Activated T-cell treated with anti-CD3 and anti-CD28 coated beads, Interleukin-2, amount 50 U/mL, for 72 hours (primary cell): ENCODE data around the gene RPTOR. TPM values are rescaled to one million over a fixed set of nuclear protein-coding genes. Genes with fewer than 3 reads are reported as not detected.

Experiments used
- ATAC-seq, 2 donors: fragments of 150-1000 bp; cut with Tn5 transposase; replicated peaks in 1 of 2; 2 replicates each; pipeline ENCODE4 v1.10.0; 2021; ENCODE audit warnings: moderate library complexity in 2 of 2, mild to moderate bottlenecking in 1 of 2
- DNase-seq, 2 donors: peaks; one replicate each; pipeline ENCODE4 v3.0.0; 2021 to 2022; ENCODE audit warnings: mixed read lengths in 1 of 2
- H3K27ac Mint-ChIP-seq: one replicate; pipeline ENCODE4 v1.8.0; 2022; ENCODE audit warnings: mild to moderate bottlenecking, moderate library complexity, mixed read lengths
- H3K27me3 Mint-ChIP-seq: one replicate; pipeline ENCODE4 v1.8.0; 2022; ENCODE audit warnings: low read depth, mixed read lengths
- H3K36me3 Mint-ChIP-seq, 2 donors: one replicate each; pipeline ENCODE4 v1.8.0; 2022; ENCODE audit warnings: mixed read lengths in 2 of 2, mild to moderate bottlenecking in 1 of 2; ENCODE audit not compliant: insufficient read depth in 2 of 2
- H3K4me1 Mint-ChIP-seq: one replicate; pipeline ENCODE4 v1.8.0; 2022; ENCODE audit warnings: low read depth, mixed read lengths
- H3K4me3 Mint-ChIP-seq, 2 donors: one replicate each; pipeline ENCODE4 v1.8.0; 2022; ENCODE audit warnings: mild to moderate bottlenecking in 2 of 2, mixed read lengths in 2 of 2, moderate library complexity in 2 of 2
- H3K9me3 Mint-ChIP-seq, 2 donors: one replicate each; pipeline ENCODE4 v1.8.0; 2022; ENCODE audit warnings: mixed read lengths in 2 of 2
- total RNA-seq, 2 donors: library from RNA; stranded (reverse); gene quantifications; one replicate each; pipeline ENCODE4 v1.2.3, GENCODE V29; 2022

Gene RPTOR
- total RNA-seq, 2 donors from 2014 or later = 50.8 to 62.0 TPM

DNA sequence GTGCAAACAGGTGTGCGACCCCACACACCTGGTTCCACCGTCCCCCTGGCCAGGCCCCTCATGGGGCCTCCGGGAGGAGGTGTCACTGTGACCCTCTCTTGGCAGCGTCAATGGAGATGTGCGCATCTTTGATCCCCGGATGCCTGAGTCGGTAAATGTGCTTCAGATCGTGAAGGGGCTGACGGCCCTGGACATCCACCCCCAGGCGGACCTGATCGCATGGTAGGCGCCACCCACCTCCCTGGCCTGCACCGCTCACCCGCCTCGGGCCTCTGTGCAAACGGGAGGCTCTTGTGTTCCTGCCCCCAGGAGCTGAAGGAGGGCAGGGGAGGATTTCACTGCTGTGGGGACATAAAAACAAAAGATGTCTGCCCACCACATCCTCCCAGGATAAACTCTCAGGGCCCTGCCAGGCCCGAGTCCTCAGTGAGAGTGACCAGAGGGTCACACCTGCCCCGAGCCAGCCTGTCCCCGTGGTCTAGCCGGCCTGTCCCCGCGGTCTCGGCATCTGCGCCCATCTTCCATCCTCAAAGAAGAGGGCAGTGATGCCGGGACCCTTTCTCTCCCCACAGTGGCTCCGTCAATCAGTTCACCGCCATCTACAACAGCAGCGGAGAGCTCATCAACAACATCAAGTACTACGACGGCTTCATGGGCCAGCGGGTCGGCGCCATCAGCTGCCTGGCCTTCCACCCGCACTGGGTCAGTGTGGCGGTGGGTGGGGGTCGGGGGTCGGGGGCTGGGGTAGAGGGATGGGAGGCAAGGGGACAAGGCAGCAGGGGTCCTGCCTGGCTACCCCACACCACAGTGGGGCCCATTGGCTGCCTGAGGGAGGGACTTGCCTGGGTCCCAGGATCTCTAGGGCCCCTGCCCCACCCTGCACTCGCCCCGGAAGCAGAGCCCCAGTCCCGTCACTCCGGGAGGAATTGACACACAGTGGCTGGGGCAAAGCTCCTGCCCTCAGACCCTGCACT lies 418.0 kb downstream of the RPTOR start:
- no peak for ATAC-seq
- H3K27me3 Mint-ChIP-seq = no peaks in the 10 kb centered on the region
- H3K4me1 Mint-ChIP-seq = no peaks in the 10 kb centered on the region
- H3K27ac Mint-ChIP-seq = no peak overlapping the region
- DNase-seq = no peak
- no peak overlapping the region for H3K4me3 Mint-ChIP-seq
- no peaks in the 10 kb centered on the region for H3K9me3 Mint-ChIP-seq
- peaks cover 3 to 4% of the 10 kb centered on the region in 2 donors for H3K36me3 Mint-ChIP-seq

DNA sequence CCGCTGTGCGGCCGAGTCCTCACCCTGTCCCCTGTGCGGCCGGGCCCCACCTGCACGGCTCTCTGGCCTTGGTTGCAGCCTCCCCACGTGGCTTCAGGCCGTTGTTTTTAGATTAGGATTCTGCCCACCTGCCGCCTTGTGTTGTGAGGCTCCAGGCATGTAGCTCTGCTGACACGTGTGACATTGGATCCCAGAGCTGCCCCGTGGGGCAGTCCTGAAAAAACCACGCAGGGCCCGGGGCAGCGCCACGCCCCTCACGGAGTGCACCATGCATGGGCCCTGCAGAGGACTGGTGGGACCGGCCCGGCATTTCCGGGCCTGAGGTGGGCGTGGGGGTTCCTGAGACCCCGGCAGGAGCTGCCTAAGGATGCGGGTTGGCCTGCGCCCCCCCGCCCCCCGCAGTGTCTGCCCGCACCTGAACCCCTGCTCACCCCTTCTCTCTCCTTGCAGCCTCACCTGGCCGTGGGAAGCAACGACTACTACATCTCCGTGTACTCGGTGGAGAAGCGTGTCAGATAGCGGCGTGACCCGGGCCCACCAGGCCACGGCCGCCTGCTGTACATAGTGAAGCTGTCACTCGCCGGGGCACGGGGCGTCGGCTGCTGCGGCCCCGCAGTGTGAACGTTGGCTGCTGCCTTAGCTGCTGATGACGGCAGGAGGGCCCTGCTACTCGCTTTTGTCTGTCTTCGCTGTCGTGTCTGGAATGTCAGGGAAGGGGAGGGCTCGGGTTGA lies 419.3 kb downstream of the RPTOR start:
- Mint-ChIP-seq H3K27me3 (no peaks in the 10 kb centered on the region), H3K4me3 (no peak overlapping the region), H3K4me1 (no peaks in the 10 kb centered on the region), H3K36me3 (peaks cover 3 to 4% of the 10 kb centered on the region in 2 donors), H3K9me3 (no peaks in the 10 kb centered on the region), H3K27ac (no peak overlapping the region)
- ATAC-seq = no peak
- no peak for DNase-seq

GRCh38 chr17:80964544-80964856 lies 419.9 kb downstream of the RPTOR start:
- Mint-ChIP-seq H3K27ac (no peak overlapping the region), H3K4me1 (no peaks in the 10 kb centered on the region), H3K9me3 (no peaks in the 10 kb centered on the region), H3K4me3 (no peak overlapping the region), H3K36me3 (peaks cover 3 to 4% of the 10 kb centered on the region in 2 donors), H3K27me3 (no peaks in the 10 kb centered on the region)
- DNase-seq (no peak), ATAC-seq (no peak)

- Mint-ChIP-seq H3K4me1 (no peaks in the 10 kb centered on the region), H3K36me3 (peaks cover 3 to 4% of the 10 kb centered on the region in 2 donors), H3K27me3 (no peaks in the 10 kb centered on the region), H3K27ac (no peak overlapping the region), H3K4me3 (no peak overlapping the region), H3K9me3 (no peaks in the 10 kb centered on the region)
- DNase-seq (no peak), ATAC-seq (no peak)
Measured at GRCh38 chr17:80964859-80965580, 420.4 kb downstream of the RPTOR start.

- no peaks in the 10 kb centered on the region for H3K9me3 Mint-ChIP-seq
- ATAC-seq (no peak), DNase-seq (no peak)
- no peaks in the 10 kb centered on the region for H3K27me3 Mint-ChIP-seq
- no peak overlapping the region for H3K27ac Mint-ChIP-seq
- no peak overlapping the region for H3K4me3 Mint-ChIP-seq
- no peaks in the 10 kb centered on the region for H3K4me1 Mint-ChIP-seq
- peaks cover 3 to 4% of the 10 kb centered on the region in 2 donors for H3K36me3 Mint-ChIP-seq
Measured at GRCh38 chr17:80965606-80966005, 421.0 kb downstream of the RPTOR start.

- Mint-ChIP-seq H3K9me3 (no peaks in the 10 kb centered on the region), H3K36me3 (peaks cover 3 to 4% of the 10 kb centered on the region in 2 donors), H3K4me3 (no peak overlapping the region), H3K27ac (no peak overlapping the region), H3K27me3 (no peaks in the 10 kb centered on the region), H3K4me1 (no peaks in the 10 kb centered on the region)
- no peak for DNase-seq
- no peak for ATAC-seq
Measured at GRCh38 chr17:80967404-80967872, 422.8 kb downstream of the RPTOR start.

DNA sequence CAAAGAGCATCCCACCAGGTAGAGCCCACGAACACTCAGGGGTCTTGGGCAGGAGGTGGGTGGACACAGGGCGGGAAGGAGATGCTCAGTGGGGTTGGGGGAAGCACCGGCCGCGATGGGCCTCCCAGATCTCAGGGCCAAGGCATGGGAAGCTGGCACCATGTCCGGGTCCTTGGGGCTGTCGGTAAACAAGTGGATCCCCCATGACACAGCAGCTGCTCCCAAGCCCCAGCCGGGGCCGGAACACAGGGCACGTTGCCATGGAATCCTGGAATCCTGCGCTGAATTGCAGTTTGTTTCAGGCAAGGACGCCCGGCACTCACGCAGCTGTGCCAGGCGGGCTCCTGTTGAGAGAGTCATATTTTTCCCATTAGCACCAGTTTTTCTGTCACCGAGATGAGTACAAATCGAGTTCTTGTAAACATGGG lies 424.0 kb downstream of the RPTOR start:
- ATAC-seq (no peak), DNase-seq (no peak)
- Mint-ChIP-seq H3K27ac (no peak overlapping the region), H3K27me3 (no peaks in the 10 kb centered on the region), H3K9me3 (no peaks in the 10 kb centered on the region), H3K4me3 (no peak overlapping the region), H3K4me1 (no peaks in the 10 kb centered on the region), H3K36me3 (peaks cover 3 to 4% of the 10 kb centered on the region in 2 donors)

DNA sequence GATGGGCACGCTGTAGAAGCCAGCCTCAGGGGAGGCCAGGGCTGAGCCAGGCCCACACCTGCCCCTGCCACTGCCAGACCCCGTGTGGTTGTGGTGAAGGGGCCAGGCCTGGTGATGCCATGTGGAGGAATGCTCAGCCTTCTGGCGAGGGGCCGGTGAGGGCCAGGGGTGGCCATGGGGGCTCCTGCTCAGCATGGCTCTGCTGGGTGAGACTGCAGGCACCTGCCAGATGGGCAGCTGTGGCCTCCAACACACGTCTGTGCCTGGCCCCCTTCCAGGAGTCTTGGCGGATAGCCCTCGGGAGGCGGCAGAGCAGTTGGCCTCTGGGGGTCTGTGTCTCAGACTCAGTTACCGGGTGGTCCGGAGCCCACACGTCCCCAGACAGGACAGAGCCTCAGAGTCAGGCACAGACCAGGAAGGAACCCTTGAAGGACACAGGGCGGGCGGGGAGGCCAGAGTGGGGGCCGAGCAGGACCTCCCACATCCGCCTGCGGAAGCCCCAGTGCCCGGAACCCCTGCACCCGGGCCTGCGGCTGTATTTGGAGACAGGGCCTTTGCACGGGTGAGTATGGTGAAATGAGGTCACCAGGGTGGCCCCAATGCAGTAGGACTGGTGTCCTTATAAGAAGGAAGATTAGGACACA lies 424.5 kb downstream of the RPTOR start:
- Mint-ChIP-seq H3K36me3 (peaks cover 3 to 4% of the 10 kb centered on the region in 2 donors), H3K27ac (no peak overlapping the region), H3K4me3 (no peak overlapping the region), H3K4me1 (no peaks in the 10 kb centered on the region), H3K27me3 (no peaks in the 10 kb centered on the region), H3K9me3 (no peaks in the 10 kb centered on the region)
- no peak for ATAC-seq
- no peak for DNase-seq

DNA sequence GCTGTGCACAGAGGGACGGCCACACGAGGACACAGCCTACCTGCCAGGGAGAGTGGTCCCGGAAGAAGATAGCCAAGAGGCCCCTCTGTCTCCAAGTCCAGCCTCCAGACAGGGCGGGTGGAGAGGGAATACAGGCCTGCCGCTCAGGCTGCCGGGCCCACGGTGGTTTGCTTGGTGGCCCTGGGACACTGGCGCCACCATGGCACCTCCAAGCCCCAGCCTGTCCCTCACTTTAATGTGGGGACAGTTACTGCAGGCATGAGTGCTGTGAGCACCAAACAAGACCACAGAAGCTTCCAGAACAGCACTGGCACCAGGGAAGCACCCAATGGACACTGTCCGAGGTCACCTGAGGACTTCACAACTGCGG lies 425.0 kb downstream of the RPTOR start:
- Mint-ChIP-seq H3K4me1 (no peaks in the 10 kb centered on the region), H3K4me3 (no peak overlapping the region), H3K27ac (no peak overlapping the region), H3K9me3 (no peaks in the 10 kb centered on the region), H3K27me3 (no peaks in the 10 kb centered on the region), H3K36me3 (peaks cover under 1 to 3% of the 10 kb centered on the region in 2 donors)
- DNase-seq = no peak
- ATAC-seq = no peak

DNA sequence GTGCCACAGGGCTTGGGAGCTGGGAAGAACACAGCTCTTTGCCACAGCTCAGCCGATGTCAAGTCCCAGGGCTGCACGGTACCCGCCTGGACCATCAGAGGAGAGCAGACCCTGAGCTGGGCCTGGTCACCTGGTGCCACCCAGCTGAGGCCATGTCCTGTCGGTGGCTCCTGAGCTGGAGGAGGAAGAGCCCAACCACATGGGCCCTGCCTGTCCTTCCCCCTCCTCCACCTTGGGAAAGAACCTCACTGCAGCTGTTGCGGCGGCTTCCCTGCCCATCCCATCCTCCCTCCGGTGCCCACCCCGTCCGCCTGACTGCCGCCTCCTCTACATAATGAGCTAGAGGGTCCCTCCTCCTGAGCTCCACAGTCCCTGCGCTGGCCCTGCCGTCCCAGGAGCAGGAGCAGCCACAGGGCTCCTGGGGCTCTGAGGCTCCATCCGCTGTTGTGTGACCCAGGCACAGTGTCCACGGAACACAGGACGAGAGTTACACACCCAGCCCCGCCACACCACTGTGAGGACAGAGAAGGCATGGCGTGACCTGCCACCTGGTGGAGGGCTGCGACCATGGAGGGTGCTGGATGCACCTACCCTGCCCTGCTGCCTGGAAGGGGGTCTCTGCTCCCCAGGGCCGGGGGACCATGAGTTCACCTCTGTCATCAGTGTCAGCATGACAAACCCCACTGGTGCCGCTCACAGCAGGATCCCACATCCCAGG lies 425.6 kb downstream of the RPTOR start:
- Mint-ChIP-seq H3K4me1 (no peaks in the 10 kb centered on the region), H3K27ac (peak overlapping the region; percentile 27), H3K27me3 (no peaks in the 10 kb centered on the region), H3K4me3 (peak overlapping the region in 1 of 2 donors; percentile 25), H3K36me3 (peaks cover 0 to 3% of the 10 kb centered on the region in 2 donors), H3K9me3 (no peaks in the 10 kb centered on the region)
- ATAC-seq (peak; percentile 63 to 69), DNase-seq (peak; percentile 54 to 60)

- H3K4me1 Mint-ChIP-seq = no peaks in the 10 kb centered on the region
- DNase-seq (no peak), ATAC-seq (peak in 1 of 2 donors; percentile 3)
- H3K9me3 Mint-ChIP-seq = no peaks in the 10 kb centered on the region
- H3K36me3 Mint-ChIP-seq = peaks cover 0 to 3% of the 10 kb centered on the region in 2 donors
- H3K27ac Mint-ChIP-seq = peak overlapping the region; percentile 27
- no peak overlapping the region for H3K4me3 Mint-ChIP-seq
- H3K27me3 Mint-ChIP-seq = no peaks in the 10 kb centered on the region
Measured at GRCh38 chr17:80970762-80971703, 426.4 kb downstream of the RPTOR start.
